HG02884 (cell line): ENCODE measurements around the gene MYOT.
"Not testable (repeated sequence)": the region's sequence is repeated elsewhere in the genome, so short reads cannot be mapped to it uniquely, and the experiment has no call there.

ENCODE experiments used
- ATAC-seq: cut with Tn5 transposase; IDR thresholded peaks from one replicate; pipeline ENCODE4 v1.9.1; 2021; ENCODE audit warnings: mild to moderate bottlenecking, moderate library complexity; ENCODE audit not compliant: unreplicated experiment

The MYOT gene

GRCh38 chr5:137867664-137868063 is at the start of gene MYOT:
Gene MYOT (plus strand): TSS chr5:137867860. CDS start chr5:137870652, 2,792 bp downstream.
- ATAC-seq = no peak

- no peak for ATAC-seq
These were observed 47.9 kb upstream of the MYOT start for GRCh38 chr5:137819766-137820165.

DNA sequence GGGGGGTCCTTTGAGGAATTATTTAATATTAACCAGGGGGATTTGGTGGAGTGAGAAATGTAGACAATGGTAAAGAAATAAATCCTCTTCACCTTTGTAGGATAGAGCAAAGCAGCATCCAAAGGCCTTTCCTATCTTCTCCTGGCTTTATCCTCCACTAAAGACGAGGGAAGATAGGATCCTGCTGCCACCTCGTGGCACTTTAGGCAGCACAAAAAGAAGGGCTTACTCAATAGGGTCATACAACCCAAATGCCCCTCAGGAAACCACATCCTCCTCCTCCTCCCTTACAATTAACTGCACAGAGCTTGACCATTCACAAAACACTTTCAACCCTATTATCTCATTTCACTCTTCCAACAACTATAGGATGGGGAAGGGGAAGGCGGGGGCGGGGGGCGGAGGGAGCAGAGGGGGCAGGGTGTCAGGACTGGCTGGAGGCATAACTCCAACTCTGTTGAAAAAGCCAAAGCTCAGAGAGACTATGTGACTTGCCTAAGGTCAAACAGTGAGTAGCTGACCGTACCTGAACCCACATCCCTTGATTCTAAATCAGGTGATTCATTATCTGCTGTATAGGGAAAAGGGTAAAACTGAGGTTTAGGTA is 45.4 kb upstream of the MYOT start:
- no peak for ATAC-seq

DNA sequence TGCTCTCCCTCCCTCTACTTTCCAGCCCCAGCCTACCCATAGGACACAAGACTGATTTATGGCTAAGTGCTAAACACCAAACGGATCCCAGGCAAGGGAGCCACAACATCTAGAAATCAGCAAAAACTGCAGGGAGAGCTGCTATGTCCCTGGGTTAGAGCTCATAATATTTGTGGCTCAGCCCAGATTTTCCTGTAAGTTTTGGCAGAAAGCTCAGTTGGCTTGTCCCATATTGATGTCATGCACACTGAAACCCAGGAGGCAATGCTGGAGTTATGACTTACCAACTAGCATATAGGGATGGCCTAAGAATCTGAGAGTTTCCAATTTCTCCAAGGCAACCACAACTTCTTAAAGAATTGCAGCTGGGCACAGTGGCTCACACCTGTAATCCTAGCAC is 44.7 kb upstream of the MYOT start:
- no peak for ATAC-seq

DNA sequence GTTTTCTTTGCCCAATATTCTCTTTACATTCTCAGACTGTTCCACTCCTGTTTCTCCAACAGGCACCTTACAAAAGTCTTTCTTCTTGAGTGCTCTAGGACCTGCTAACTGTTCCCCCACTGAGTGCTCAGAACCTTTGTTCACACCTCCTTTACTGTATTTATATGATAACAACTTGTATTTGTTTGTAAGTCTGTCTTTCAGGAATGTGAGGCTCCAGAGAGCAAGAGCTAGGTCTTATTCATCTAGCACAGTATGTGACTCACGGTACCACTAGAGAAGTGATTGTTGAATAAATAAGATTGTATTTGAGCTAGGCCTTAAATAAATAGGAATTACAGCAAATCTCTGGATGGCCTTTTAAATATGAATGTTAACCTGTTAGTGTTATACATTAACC is 42.5 kb upstream of the MYOT start:
- ATAC-seq = no peak

GRCh38 chr5:137826067-137826466 is 41.6 kb upstream of the MYOT start:
- ATAC-seq = no peak

GRCh38 chr5:137828180-137828579 is 39.5 kb upstream of the MYOT start:
- ATAC-seq = no peak

GRCh38 chr5:137828664-137829063 is 39.0 kb upstream of the MYOT start:
- no peak for ATAC-seq

GRCh38 chr5:137831105-137831504 is 36.6 kb upstream of the MYOT start:
- no peak for ATAC-seq

GRCh38 chr5:137831526-137831925 is 36.1 kb upstream of the MYOT start:
- ATAC-seq = no peak

DNA sequence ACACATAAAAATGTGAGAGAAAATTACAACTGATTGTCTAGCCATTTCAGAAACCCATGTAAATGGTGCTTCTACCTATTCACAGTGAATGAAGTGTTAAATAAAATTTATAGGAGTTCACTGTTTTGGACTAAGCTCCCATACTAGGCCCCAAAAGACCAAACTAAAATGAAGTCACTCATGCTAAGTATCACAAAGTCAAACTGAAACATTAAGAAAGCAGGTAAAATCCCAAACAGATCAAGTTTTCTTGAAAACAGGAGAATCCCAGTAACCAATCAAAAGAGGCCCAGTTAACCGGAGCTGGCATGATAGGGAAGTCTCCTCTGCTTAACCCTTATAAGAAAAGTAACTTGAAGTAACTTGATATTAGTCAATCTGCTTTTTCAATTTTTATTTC is 35.2 kb upstream of the MYOT start:
- no peak for ATAC-seq

DNA sequence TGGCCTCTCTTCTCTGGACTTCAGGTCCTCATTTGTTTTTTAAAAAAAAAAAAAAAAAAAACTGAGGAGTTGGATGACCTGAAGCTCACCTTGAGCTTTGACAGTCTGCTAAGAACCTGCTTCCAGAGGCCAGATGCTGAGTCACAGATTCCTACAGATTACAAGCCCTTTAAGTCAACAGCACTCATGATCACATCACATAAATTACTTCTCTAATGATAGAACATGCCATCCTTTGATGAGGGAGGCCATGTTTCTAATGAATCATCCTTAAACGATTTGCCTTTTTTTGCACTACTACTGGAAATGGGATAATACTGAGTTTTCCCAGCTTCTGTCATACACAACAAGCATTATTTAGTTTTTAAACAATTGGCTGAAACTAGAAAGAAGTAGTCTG is 34.2 kb upstream of the MYOT start:
- ATAC-seq = no peak

DNA sequence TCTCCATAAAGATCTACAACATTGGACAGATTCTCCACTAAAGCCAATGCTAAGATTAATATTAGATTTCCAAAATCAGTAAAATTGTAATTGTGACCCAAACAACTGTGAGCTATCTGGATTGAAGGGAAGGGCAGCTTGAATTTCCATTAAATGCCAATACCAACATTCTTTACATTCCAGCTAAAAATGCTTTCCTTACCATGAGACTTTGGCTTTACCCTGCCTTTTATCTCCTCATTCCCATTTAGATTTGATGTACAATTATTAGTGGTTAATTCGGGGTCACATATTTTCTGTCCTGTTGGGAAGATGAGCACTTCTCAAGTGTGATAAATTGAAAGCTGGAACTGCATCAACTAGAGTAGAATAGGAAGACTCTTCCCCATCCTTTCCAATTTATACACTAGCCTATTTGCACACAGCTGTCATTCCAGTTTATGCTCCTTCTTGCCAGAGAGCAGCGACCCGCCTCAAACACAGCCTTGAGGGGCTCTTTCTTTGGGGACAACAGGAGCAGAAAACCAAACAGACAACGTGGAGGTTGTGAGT is 33.1 kb upstream of the MYOT start:
- no peak for ATAC-seq

GRCh38 chr5:137836298-137836697 is 31.4 kb upstream of the MYOT start:
- ATAC-seq = no peak

GRCh38 chr5:137836997-137837396 is 30.7 kb upstream of the MYOT start:
- no peak for ATAC-seq

- ATAC-seq = no peak
These were observed 29.9 kb upstream of the MYOT start for GRCh38 chr5:137837491-137838394.

GRCh38 chr5:137838976-137839375 is 28.7 kb upstream of the MYOT start:
- ATAC-seq = no peak

GRCh38 chr5:137842296-137842695 is 25.4 kb upstream of the MYOT start:
- ATAC-seq = no peak

DNA sequence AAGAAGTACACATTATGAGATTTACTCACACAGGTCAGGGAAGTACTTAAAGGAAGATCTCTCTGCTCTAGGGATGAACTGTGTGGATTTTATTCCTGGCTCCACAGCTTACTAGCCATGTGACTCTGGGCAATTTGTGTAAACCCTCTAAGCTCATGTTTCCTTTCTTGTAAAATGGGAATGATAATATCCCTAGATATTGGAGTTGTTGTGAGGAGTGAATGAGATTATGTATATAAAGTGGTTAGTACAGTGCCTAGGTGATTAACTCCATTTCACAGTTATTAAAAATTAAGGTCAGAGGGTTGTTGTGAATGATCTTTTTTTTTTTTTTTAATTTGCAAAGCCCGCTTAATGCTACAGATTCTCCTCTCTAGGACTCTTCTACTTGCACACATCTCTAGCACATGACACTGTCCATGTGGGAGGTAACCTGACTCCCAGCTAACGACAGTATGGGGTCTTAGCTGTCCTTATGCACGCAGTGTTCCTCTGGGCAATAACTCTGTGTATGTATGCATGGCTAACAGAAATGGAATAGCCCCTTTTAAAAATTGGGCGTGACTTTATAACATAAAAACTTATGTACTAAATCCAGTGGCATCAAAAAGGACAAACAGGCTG is 23.9 kb upstream of the MYOT start:
- no peak for ATAC-seq

GRCh38 chr5:137845472-137845871 is 22.2 kb upstream of the MYOT start:
- no peak for ATAC-seq

- ATAC-seq = peak; percentile 65
These were observed 20.0 kb upstream of the MYOT start for GRCh38 chr5:137847687-137848086.

- ATAC-seq = not testable (repeated sequence)
These were observed 14.5 kb upstream of the MYOT start for GRCh38 chr5:137853165-137853564.
